Measurements from ENCODE around the gene PPP3CA. TPM values are rescaled to one million over a fixed set of nuclear protein-coding genes. Genes with fewer than 3 reads are reported as not detected.
A peak's percentile ranks its signal among the peaks of the same experiment; 100 is the strongest.

PPP3CA gene
- total and polyA plus RNA-seq, 2 of the 13 experiments (the other 11 are each of a cell fraction or from before 2014, with no cell fraction given), result 4.8 to 13.2 TPM

GRCh38 chr4:101238706-101239105 is 108.6 kb downstream of the PPP3CA start:
- ChIA-PET POLR2A (no interaction called here), CTCF (ENCODE audit: low intra/inter-chr PET ratio, low total read pairs) (no interaction called here)
- TF ChIP-seq ZNF430 (CRISPR knock-in tag; IDR thresholded peaks at IDR 0.05) (no peak), MAFK (conservative IDR thresholded peaks at IDR 0.05 in 1 of 2, IDR thresholded peaks at IDR 0.05 in 1 of 2; ENCODE audit: low read length in 2 of 2) (0 out of 4 replicates have a peak, but pooled peaks of 1 of the 2 experiments have one; percentile 6)
- TF ChIP-seq, protein P1, sequence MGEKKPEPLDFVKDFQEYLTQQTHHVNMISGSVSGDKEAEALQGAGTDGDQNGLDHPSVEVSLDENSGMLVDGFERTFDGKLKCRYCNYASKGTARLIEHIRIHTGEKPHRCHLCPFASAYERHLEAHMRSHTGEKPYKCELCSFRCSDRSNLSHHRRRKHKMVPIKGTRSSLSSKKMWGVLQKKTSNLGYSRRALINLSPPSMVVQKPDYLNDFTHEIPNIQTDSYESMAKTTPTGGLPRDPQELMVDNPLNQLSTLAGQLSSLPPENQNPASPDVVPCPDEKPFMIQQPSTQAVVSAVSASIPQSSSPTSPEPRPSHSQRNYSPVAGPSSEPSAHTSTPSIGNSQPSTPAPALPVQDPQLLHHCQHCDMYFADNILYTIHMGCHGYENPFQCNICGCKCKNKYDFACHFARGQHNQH (CRISPR knock-in tag; IDR thresholded peaks at IDR 0.05), result no peak
- intact Hi-C loops (cut with micrococcal nuclease; ENCODE audit: unreplicated experiment), result no loop called here
- Histone ChIP-seq H3K9me3 (ENCODE audit: low read length) (no peaks in the 10 kb centered on the region), H3K4me3 (replicated peaks in 1 of 3; ENCODE audit: insufficient read depth in 1 of 3, low read depth in 2 of 3, low read length in 3 of 3) (no peak overlapping the region), H3K27me3 (ENCODE audit: control insufficient read depth in 1 of 2, insufficient read depth in 2 of 2, low read length in 2 of 2) (no peaks in the 10 kb centered on the region), H3K79me2 (ENCODE audit: insufficient read depth, low read length) (peaks cover 4% of the 10 kb centered on the region), H3K27ac (ENCODE audit: extremely low read length, insufficient read depth, low read length) (no peak overlapping the region), H3K36me3 (replicated peaks in 1 of 2; ENCODE audit: control insufficient read depth in 1 of 2, insufficient read depth in 2 of 2, low read length in 2 of 2) (no peaks in the 10 kb centered on the region), H3K4me2 (ENCODE audit: low read depth, low read length) (no peak overlapping the region), H2AFZ (ENCODE audit: low read length) (no peak overlapping the region), H3K9ac (ENCODE audit: insufficient read depth, low read depth, low read length) (no peak overlapping the region), H3K4me1 (ENCODE audit: insufficient read depth, low read length) (no peaks in the 10 kb centered on the region), H4K20me1 (ENCODE audit: insufficient read depth, low read length) (no peaks in the 10 kb centered on the region)
- ATAC-seq (no peak), FAIRE-seq (no peak), DNase-seq (ENCODE audit: low spot score) (no peak)
- BruUV-seq (replicated peaks), result no TSS peak
- in situ Hi-C loops (cut with HindIII; ENCODE audit: extremely low pct_ligation_motif_present, low pct_unique_long_range_greater_than_20kb), result no loop called here
- 78% methylated on average over 3 of the region's 3 CpGs for WGBS (ENCODE audit: low lambda C conversion rate)

DNA sequence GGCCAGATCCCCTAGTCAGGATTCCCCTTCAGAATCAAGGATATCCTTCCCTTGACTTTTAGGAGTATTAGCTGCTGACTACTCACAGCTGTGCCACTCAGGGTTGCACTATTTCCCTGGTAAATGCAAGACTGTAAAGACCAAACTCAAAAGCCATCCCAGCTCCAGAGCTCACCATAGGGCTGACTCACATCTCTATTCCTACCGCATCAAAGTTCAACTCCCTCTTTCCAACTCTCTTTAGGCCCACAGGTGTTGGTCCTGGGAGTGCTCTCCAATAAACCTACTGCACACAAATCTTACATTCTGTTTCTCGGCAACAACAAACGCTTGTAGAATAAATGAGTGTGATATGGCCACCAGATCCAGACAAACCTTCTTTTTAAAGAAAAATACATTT is 109.6 kb downstream of the PPP3CA start:
- Histone ChIP-seq H3K4me3 (replicated peaks in 1 of 3; ENCODE audit: insufficient read depth in 1 of 3, low read depth in 2 of 3, low read length in 3 of 3) (no peak overlapping the region), H3K27me3 (ENCODE audit: control insufficient read depth in 1 of 2, insufficient read depth in 2 of 2, low read length in 2 of 2) (no peaks in the 10 kb centered on the region), H3K79me2 (ENCODE audit: insufficient read depth, low read length) (peaks cover 4% of the 10 kb centered on the region), H3K9me3 (ENCODE audit: low read length) (no peaks in the 10 kb centered on the region), H4K20me1 (ENCODE audit: insufficient read depth, low read length) (no peaks in the 10 kb centered on the region), H3K9ac (ENCODE audit: insufficient read depth, low read depth, low read length) (no peak overlapping the region), H3K4me1 (ENCODE audit: insufficient read depth, low read length) (no peaks in the 10 kb centered on the region), H2AFZ (ENCODE audit: low read length) (no peak overlapping the region), H3K27ac (ENCODE audit: extremely low read length, insufficient read depth, low read length) (no peak overlapping the region), H3K4me2 (ENCODE audit: low read depth, low read length) (no peak overlapping the region), H3K36me3 (replicated peaks in 1 of 2; ENCODE audit: control insufficient read depth in 1 of 2, insufficient read depth in 2 of 2, low read length in 2 of 2) (no peaks in the 10 kb centered on the region)
- in situ Hi-C loops (cut with HindIII; ENCODE audit: extremely low pct_ligation_motif_present, low pct_unique_long_range_greater_than_20kb) (no loop called here), intact Hi-C loops (cut with micrococcal nuclease; ENCODE audit: unreplicated experiment) (no loop called here)
- 93% methylated on average over 3 of the region's 3 CpGs for WGBS (ENCODE audit: low lambda C conversion rate)
- no peak for DNase-seq (ENCODE audit: low spot score)
- BruUV-seq (replicated peaks), result no TSS peak
- FAIRE-seq, result no peak
- ChIA-PET POLR2A (no interaction called here), CTCF (ENCODE audit: low intra/inter-chr PET ratio, low total read pairs) (no interaction called here)
- TF ChIP-seq SP140L (CRISPR knock-in tag; IDR thresholded peaks at IDR 0.05; ENCODE audit: borderline replicate concordance) (no peak), NFKBIZ (CRISPR knock-in tag; IDR thresholded peaks at IDR 0.05) (no peak), SRSF1 (optimal IDR thresholded peaks at IDR 0.05; ENCODE audit: low read depth, low read length) (no peak)
- TF ChIP-seq, protein P2, sequence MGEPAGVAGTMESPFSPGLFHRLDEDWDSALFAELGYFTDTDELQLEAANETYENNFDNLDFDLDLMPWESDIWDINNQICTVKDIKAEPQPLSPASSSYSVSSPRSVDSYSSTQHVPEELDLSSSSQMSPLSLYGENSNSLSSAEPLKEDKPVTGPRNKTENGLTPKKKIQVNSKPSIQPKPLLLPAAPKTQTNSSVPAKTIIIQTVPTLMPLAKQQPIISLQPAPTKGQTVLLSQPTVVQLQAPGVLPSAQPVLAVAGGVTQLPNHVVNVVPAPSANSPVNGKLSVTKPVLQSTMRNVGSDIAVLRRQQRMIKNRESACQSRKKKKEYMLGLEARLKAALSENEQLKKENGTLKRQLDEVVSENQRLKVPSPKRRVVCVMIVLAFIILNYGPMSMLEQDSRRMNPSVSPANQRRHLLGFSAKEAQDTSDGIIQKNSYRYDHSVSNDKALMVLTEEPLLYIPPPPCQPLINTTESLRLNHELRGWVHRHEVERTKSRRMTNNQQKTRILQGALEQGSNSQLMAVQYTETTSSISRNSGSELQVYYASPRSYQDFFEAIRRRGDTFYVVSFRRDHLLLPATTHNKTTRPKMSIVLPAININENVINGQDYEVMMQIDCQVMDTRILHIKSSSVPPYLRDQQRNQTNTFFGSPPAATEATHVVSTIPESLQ (CRISPR knock-in tag; conservative IDR thresholded peaks at IDR 0.05), result no peak
- peak; percentile 65 for ATAC-seq
